ENCODE measurements around the gene FXYD7. TPM values are rescaled to one million over a fixed set of nuclear protein-coding genes. Genes with fewer than 3 reads are reported as not detected.

Gene FXYD7
- total and polyA plus RNA-seq, 9 of the 15 experiments (the other 6 are each of a cell fraction or from before 2014, with no cell fraction given), result 0.10 to 0.80 (median 0.31) TPM; not detected in 3

DNA sequence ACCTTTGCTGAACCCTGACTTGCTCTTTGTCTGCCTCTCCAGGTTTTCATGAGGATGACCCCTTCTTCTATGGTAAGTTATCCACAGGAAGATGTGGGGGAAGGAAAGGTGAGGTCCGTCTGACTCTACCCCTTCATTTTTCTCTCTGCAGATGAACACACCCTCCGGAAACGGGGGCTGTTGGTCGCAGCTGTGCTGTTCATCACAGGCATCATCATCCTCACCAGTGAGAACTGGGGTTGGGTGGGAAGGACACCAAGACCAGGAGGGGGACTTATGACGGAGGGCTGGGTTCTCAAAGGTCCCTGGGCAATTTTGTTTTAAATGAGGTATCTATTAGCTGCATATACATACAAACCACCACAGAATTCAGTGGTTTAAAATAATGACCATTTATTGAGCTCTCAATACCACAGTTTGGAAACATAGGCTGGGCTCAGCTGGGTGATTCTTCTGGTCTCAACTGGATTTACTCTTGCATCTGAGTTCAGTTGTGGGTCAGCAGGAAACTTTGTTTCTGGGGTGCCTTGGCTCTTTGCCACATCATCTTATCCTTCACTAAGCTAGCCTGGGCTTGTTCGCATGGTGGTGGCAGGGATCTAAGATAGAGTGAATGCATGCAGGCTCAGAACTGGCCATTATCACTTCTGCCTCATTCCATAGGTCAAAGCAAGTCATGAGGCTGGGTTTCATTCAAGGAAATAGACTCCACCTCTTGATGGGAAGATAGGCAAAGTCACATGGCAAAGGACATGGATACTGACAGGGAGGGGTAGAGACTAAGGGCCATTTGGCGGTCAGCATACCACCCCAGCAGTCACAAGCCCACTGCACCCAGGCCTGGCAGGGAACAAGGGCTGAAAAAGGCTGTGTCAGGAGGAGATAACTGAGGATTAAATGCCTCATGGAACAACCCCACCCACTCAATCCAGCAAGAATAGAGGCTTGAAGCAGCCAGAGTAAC, 23.3 kb downstream of the FXYD7 start (continued):
- TF ChIP-seq, protein P1, sequence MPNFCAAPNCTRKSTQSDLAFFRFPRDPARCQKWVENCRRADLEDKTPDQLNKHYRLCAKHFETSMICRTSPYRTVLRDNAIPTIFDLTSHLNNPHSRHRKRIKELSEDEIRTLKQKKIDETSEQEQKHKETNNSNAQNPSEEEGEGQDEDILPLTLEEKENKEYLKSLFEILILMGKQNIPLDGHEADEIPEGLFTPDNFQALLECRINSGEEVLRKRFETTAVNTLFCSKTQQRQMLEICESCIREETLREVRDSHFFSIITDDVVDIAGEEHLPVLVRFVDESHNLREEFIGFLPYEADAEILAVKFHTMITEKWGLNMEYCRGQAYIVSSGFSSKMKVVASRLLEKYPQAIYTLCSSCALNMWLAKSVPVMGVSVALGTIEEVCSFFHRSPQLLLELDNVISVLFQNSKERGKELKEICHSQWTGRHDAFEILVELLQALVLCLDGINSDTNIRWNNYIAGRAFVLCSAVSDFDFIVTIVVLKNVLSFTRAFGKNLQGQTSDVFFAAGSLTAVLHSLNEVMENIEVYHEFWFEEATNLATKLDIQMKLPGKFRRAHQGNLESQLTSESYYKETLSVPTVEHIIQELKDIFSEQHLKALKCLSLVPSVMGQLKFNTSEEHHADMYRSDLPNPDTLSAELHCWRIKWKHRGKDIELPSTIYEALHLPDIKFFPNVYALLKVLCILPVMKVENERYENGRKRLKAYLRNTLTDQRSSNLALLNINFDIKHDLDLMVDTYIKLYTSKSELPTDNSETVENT (CRISPR knock-in tag; IDR thresholded peaks at IDR 0.05), result no peak
- TF ChIP-seq, protein P2, sequence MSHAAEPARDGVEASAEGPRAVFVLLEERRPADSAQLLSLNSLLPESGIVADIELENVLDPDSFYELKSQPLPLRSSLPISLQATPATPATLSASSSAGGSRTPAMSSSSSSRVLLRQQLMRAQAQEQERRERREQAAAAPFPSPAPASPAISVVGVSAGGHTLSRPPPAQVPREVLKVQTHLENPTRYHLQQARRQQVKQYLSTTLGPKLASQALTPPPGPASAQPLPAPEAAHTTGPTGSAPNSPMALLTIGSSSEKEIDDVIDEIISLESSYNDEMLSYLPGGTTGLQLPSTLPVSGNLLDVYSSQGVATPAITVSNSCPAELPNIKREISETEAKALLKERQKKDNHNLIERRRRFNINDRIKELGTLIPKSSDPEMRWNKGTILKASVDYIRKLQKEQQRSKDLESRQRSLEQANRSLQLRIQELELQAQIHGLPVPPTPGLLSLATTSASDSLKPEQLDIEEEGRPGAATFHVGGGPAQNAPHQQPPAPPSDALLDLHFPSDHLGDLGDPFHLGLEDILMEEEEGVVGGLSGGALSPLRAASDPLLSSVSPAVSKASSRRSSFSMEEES (CRISPR knock-in tag; IDR thresholded peaks at IDR 0.05), result peak; percentile 36
- TF ChIP-seq EHMT2 (IDR thresholded peaks at IDR 0.05), result peak; percentile 18; the same call in 1 of the 2 replicates
- TF ChIP-seq CSDE1 (IDR thresholded peaks at IDR 0.05), result no peak
- TF ChIP-seq SMARCA4 (IDR thresholded peaks at IDR 0.05), result peak; percentile 77
- TF ChIP-seq SNIP1 (IDR thresholded peaks at IDR 0.05; ENCODE audit: low read depth), result no peak
- peak; percentile 58 for TF ChIP-seq ATF7 (IDR thresholded peaks at IDR 0.05)
- no peak for TF ChIP-seq RBM14 (IDR thresholded peaks at IDR 0.05; ENCODE audit: borderline replicate concordance, insufficient read depth, low read depth, low read length)
- no peak for TF ChIP-seq KDM4B (IDR thresholded peaks at IDR 0.05; ENCODE audit: borderline replicate concordance in 2 of 2, low read depth in 1 of 2)
- TF ChIP-seq TCF7 (IDR thresholded peaks at IDR 0.05; ENCODE audit: borderline replicate concordance), result no peak
- TF ChIP-seq HNRNPK (IDR thresholded peaks at IDR 0.05; ENCODE audit: low read depth, low read length, poor library complexity, severe bottlenecking), result no peak
- TF ChIP-seq POLR2AphosphoS5 (IDR thresholded peaks at IDR 0.05; ENCODE audit: control insufficient read depth, insufficient read depth, low read depth, low read length), result peak; percentile 72
- TF ChIP-seq, protein P3, sequence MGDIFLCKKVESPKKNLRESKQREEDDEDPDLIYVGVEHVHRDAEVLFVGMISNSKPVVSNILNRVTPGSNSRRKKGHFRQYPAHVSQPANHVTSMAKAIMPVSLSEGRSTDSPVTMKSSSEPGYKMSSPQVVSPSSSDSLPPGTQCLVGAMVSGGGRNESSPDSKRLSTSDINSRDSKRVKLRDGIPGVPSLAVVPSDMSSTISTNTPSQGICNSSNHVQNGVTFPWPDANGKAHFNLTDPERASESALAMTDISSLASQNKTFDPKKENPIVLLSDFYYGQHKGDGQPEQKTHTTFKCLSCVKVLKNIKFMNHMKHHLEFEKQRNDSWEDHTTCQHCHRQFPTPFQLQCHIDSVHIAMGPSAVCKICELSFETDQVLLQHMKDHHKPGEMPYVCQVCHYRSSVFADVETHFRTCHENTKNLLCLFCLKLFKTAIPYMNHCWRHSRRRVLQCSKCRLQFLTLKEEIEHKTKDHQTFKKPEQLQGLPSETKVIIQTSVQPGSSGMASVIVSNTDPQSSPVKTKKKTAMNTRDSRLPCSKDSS (IDR thresholded peaks at IDR 0.05; ENCODE audit: low read depth, partially characterized antibody), result no peak
- TF ChIP-seq ZNF253 (CRISPR knock-in tag; conservative IDR thresholded peaks at IDR 0.05), result no peak
- TF ChIP-seq BDP1 (IDR thresholded peaks at IDR 0.05; ENCODE audit: insufficient read depth, insufficient read length), result no peak
- peak; percentile 71; the same call in 1 of the 2 replicates for TF ChIP-seq DMBX1 (CRISPR knock-in tag; IDR thresholded peaks at IDR 0.05; ENCODE audit: borderline replicate concordance)
- TF ChIP-seq MAFF (IDR thresholded peaks at IDR 0.05; ENCODE audit: low read length), result 0 out of 2 replicates have a peak, but pooled peaks have one; percentile 0
- TF ChIP-seq JUND (IDR thresholded peaks at IDR 0.05; ENCODE audit: borderline replicate concordance, low read depth, low read length), result 0 out of 2 replicates have a peak, but pooled peaks have one; percentile 48
- TF ChIP-seq JUND (tag; IDR thresholded peaks at IDR 0.05; ENCODE audit: borderline replicate concordance, low read depth, low read length), result no peak; the same call in 2 of the 3 replicates
- peak; percentile 63 for TF ChIP-seq STAT5A (IDR thresholded peaks at IDR 0.05; ENCODE audit: borderline replicate concordance, low read length)
